Vagina (tissue), 2 donors: Measurements from ENCODE around the gene SNCA.

Experiments used
- POLR2AphosphoS5 ChIP-seq, 2 donors: sonication (generic); formaldehyde crosslinking; IDR thresholded peaks; one replicate each; pipeline ENCODE4 v1.9.0; 2017; ENCODE audit warnings: antibody characterized with exemption in 2 of 2, mild to moderate bottlenecking in 2 of 2, low read depth in 1 of 2; ENCODE audit not compliant: insufficient read depth in 1 of 2
- TF ChIP-seq, protein P1 (sequence below), 3 experiments: fragments of 450-650 bp in 2 of 3; fragments of 200-600 bp in 1 of 3; sonication (generic) in 1 of 3; IDR thresholded peaks; one replicate each; pipeline ENCODE4 v1.5.1; 2017 to 2019; ENCODE audit warnings: antibody characterized with exemption in 3 of 3, mild to moderate bottlenecking in 2 of 3, moderate library complexity in 2 of 3

DNA sequence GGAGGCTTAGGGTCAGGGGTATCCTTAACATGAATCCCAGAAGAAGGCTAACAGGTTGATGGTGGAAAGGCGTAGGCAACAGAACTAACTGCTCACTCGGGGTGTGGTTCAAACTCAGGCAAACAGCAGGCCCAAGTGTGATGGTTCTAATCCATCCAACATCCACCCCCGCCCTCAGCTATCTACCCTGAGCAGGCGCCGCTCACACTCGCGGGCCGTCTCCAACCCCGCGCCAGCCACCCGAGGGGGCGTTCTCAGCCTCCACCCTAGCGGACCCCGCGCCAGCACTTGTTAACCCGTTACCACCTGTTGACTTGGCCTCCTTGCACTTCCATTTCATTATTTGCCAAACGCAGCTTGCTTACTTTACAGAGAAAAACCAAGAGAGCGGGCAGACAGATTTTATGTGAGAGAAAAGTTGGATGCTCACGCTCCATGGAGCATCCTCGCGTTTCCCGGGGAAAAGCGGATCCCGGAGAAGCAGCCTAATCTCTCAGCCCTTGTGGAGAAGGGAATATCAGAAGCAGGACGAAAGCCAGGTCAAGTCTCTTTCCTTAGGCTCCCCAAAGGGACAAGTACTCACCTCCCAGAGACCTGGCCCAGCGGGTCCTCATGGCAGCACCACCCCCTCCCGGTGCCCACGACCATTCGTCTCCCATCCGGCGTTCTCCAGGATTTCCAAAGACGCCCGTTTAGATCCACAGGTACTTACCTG is 773 bp downstream of the SNCA start:
- TF ChIP-seq, protein P1, sequence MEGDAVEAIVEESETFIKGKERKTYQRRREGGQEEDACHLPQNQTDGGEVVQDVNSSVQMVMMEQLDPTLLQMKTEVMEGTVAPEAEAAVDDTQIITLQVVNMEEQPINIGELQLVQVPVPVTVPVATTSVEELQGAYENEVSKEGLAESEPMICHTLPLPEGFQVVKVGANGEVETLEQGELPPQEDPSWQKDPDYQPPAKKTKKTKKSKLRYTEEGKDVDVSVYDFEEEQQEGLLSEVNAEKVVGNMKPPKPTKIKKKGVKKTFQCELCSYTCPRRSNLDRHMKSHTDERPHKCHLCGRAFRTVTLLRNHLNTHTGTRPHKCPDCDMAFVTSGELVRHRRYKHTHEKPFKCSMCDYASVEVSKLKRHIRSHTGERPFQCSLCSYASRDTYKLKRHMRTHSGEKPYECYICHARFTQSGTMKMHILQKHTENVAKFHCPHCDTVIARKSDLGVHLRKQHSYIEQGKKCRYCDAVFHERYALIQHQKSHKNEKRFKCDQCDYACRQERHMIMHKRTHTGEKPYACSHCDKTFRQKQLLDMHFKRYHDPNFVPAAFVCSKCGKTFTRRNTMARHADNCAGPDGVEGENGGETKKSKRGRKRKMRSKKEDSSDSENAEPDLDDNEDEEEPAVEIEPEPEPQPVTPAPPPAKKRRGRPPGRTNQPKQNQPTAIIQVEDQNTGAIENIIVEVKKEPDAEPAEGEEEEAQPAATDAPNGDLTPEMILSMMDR (IDR thresholded peaks at IDR 0.05), result no peak
- TF ChIP-seq POLR2AphosphoS5 (IDR thresholded peaks at IDR 0.05; ENCODE audit: insufficient read depth in 1 of 2, low read depth in 1 of 2), result no peak
